Measurements from ENCODE around the gene DHRS7C.

The DHRS7C gene

GRCh38 chr17:9765322-9765721, 26.1 kb downstream of the DHRS7C start:
- no peak for DNase-seq (ENCODE audit: low spot score)

GRCh38 chr17:9763643-9764042, 27.7 kb downstream of the DHRS7C start:
- peak; percentile 30 for DNase-seq (ENCODE audit: low spot score)

GRCh38 chr17:9760266-9760665, 31.1 kb downstream of the DHRS7C start:
- peak; percentile 11 for DNase-seq (ENCODE audit: low spot score)

- DNase-seq (ENCODE audit: low spot score) = no peak
Measured at GRCh38 chr17:9755083-9755482, 36.3 kb downstream of the DHRS7C start.

GRCh38 chr17:9750524-9750923, 40.9 kb downstream of the DHRS7C start:
- no peak for DNase-seq (ENCODE audit: low spot score)

GRCh38 chr17:9729735-9730420, 61.5 kb downstream of the DHRS7C start:
- DNase-seq (ENCODE audit: low spot score) = no peak

- peak; percentile 58 for DNase-seq (ENCODE audit: low spot score)
Measured at GRCh38 chr17:9729034-9729650, 62.2 kb downstream of the DHRS7C start.

GRCh38 chr17:9728564-9728963, 62.8 kb downstream of the DHRS7C start:
- DNase-seq (ENCODE audit: low spot score) = no peak

- no peak for DNase-seq (ENCODE audit: low spot score)
Measured at GRCh38 chr17:9728005-9728404, 63.4 kb downstream of the DHRS7C start.

- DNase-seq (ENCODE audit: low spot score) = no peak
Measured at GRCh38 chr17:9726291-9726690, 65.1 kb downstream of the DHRS7C start.

GRCh38 chr17:9725575-9725974, 65.8 kb downstream of the DHRS7C start:
- no peak for DNase-seq (ENCODE audit: low spot score)
